NCI-H1694 treated with DMSO at 0.1 percent for 48 hours (cell line): ENCODE data around the gene MAPRE3.
"Not testable (repeated sequence)": the region's sequence is repeated elsewhere in the genome, so short reads cannot be mapped to it uniquely, and the experiment has no call there.

Experiments used
- DNase-seq: peaks from one replicate; lab custom pipeline; 2025; lab: John Stamatoyannopoulos, UW

Gene MAPRE3

DNA sequence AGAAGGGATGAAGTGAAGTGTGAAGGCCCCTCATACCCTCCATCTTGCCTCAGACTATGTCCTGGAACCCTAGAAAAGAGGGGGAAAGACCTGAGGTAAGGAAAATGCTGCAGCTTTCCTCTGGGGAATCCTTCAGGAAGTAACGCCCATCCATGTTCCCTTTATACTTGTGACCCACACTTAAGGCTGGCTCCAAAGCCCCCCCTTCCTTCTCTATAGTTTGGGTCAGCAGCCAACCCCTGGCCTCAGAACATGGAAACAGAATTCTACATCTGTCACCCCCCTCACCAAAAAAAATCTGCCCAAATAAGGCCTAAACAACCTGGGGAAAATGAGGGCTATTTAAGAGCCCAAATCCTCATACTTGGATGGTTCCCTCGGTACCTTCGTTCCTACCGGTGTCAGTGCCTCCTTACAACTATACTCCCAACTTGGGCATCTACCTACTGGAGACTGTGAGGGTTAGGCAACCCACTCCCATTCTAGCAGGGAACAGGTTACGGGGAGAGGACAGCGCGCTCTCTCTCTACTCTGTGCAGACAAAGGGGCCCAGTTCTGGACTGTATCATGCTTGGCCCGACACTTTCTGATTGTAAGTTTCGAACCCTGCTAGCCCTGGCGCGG, 100.3 kb downstream of the MAPRE3 start:
- DNase-seq, result no peak

DNA sequence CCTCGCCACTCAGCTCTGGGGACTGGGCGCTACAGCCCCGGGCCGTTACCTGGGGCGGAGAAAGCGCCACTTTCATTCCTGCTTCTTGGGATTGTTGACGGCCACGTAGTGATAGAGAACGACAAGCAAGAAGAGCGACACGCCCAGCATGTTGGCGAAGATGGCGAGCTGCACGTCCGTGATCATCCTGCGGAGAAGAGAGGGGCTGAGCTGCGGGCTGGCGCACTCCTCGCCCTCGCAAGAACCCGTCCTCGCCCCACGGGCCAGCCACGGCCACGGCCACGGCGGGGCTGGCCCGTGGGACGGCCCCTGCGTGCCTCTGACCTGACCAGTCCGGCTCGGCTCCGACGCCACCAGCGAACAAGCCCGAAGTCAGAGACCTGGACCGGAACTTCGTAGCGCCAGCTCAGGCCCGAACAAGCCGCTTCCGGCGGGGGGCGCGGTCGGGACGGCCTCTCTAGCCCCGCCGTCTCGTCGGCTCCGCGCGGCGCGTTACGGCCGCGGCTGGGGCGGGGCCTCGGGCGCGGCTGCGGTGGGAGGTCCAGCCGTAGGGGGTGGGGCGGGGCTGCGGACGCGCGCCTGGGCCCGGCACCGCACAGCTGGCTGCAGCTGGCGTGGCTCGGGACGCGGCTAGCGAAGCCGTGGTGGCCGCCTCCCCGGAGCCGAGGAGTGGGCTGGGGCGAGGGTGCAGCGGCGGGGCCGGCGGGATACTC, 101.0 kb downstream of the MAPRE3 start, which contains the start of gene OST4:
Gene OST4, minus strand, starts transcription at position 378 of the 713 bp plus-strand sequence.
- peak; percentile 79 for DNase-seq

DNA sequence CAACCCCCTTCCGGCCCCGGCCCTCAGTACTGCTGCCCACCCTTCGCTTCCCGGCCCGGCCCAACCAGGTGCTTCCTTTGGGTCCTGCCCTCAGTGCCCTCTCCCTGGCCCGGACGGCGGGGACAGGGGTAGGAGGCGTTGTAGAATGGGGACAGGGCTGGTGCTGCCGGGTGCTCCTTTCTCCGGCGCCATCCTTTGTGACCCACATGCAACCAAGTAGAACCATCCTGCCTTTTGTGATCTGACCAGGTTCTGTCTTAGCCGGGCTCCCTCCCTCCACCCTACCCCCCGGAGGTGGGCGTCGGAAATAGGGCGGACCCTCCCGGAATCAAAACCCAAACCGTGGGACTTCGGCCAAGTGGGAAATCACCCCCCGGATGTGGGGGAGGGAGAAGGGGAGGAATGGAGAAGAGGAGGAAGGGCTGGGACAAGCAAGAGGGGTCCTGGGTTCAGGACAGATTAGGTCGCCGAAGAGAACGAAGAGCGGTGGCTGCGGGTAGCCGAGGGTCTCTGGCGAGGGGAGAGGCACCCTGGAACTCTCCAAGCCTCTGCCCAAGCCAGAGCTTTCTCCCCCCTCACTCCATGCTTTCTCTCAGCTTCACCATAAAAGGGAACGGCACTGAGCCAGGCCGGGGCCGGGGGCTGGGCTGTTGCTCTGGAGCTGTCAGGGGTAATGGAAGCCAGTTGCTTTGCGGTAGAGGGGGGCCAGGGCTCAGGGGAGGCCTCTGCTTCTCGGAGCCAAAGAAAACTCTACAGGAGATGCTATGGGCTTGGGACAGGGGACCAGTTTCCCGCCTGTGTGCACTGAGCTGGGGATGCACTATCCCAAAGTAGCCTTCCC, 101.8 kb downstream of the MAPRE3 start:
- DNase-seq, result no peak

DNA sequence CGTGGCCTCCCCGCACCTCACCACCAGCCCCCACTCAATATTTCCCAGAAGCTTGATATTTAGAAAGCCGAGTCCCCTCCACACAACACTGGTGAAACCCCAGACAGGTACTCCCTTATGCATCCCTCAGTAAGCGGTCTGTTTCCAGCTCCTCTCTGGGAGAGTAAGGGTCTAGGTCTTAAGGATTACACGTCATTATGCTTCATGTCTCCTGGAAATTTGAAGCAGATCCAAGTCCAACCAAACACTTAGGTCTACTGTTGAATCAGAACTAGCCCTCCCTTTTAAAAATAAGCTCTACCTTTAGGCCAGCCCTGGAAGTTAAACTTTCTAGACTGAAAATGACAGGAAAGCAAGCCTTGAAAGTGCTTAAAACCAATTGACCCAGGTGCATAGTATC, 102.5 kb downstream of the MAPRE3 start:
- no peak for DNase-seq

DNA sequence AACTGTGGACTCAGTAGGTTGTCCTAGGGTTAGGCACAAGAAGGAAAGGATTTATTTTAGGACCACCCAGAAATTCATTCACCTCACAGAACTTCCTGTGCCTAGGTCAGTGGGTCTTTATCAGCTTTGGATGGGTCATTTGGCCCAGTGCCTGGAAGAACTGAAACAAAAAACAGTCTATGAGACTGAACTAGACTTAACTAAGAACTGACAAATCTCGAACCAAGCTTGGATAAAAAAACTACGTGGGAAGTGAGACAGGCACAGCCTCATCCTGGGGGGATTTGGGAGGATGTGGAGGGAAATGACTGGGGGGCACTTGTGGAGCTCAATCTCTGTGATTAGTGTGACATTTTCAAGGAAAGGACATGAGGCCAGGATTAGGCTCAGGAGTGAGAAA, 103.3 kb downstream of the MAPRE3 start:
- no peak for DNase-seq

DNA sequence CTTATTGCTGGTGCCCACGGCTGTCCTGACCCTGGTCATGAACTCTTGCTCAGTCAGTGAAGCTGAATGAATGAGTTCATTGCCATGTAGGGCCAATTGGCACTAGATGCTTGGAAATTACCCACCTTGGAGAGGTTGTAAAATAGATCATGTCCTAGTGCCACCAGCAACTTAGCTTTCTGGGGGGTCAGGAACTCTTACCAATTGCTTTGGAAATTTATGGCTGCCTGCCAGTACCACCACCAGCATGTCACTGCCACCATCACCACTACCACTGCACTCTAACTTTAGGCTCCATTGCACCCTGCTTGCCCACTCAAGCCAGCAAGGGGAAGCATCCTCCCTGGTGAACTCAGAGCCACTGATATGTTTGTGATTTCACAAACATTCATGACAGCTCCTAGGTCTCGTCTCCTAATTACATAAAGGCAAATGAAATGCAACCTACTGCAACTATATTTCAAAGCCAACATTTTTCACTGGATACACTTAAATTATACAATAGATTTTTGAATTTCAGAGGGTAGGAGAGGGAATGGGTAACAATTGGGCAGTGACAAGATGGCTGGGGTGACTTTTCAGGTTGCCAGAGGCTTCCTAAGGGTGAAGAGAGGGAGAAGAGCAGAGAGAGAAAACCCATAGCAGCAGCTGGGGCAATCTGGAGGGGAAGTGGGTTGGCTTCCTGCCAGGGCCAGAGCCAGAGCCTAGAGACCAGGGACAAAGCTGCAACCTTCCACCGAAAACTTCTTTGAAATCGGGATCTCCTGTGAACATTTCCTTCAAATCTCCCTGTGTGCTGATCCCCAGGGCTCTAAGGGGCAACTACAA, 104.5 kb downstream of the MAPRE3 start:
- DNase-seq, result peak; percentile 59

DNA sequence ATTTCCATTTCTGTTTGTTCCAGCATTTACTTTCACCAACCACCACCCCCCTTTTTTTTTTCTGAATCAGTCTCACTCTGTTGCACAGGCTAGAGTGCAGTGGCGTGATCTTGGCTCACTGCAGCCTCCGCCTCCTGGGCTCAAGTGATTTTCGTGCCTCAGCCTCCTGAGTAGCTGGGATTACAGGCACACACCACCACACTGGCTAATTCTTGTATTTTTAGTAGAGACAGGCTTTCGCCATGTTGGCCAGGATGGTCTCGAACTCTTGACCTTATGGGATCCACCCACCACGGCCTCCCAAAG, 105.1 kb downstream of the MAPRE3 start:
- not testable (repeated sequence) for DNase-seq

DNA sequence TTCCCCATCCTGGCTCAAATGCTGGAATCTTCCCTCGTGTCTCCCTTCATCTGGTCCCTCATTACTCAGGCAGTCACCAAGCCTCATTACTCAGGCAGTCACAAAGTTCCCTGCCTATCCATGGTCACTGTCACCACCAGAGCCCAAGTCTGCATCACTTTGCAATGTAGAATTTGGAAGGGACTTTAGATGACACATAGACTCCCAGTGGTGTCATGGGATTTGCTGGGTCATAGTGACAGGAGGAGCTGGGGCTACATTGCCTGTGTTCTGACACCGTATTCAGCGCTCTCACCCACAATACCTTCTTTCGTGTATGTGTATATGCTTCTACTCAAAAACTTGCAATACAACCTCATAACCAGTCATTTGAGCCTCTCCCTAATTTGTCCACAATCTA, 105.9 kb downstream of the MAPRE3 start:
- DNase-seq, result no peak
